A673 (cell line): ENCODE data around the gene TSC2.

ENCODE experiments used
- EZH2 ChIP-seq: fragments of 200-600 bp; sonication (generic); IDR thresholded peaks from 2 replicates; pipeline ENCODE4 v1.6.1; 2017; ENCODE audit warnings: borderline replicate concordance, low read depth, mild to moderate bottlenecking, mixed read lengths, antibody characterized with exemption, low read length; ENCODE audit not compliant: poor library complexity, severe bottlenecking
- TF ChIP-seq, protein P1 (sequence below): fragments of 300-800, 200-600 bp; sonication (generic); conservative IDR thresholded peaks from 2 replicates; pipeline ENCODE4 v1.5.1; 2017; ENCODE audit warnings: low read depth, mild to moderate bottlenecking, antibody characterized with exemption, low read length, moderate library complexity, mixed read lengths

DNA sequence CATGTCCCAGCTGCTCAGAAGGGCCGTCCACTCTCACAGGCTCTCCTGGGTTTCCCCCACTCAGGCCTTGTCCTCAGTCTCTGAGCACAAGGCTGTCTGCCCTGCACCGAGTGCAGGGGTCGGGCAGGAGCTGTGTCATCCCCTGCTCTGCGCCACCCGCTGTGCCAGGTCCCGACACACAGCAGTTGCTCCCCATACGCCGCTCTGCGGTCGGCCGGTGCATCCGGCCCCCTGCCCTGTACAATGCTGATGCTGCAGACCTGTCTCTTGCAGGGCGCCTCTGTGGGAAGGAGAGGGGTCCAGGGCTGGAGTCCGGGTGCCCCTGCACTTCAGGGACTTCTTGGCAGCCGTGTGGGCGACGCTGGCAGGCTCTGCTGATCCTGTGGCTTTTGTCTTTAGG, 6.1 kb downstream of the TSC2 start:
- TF ChIP-seq, protein P1, sequence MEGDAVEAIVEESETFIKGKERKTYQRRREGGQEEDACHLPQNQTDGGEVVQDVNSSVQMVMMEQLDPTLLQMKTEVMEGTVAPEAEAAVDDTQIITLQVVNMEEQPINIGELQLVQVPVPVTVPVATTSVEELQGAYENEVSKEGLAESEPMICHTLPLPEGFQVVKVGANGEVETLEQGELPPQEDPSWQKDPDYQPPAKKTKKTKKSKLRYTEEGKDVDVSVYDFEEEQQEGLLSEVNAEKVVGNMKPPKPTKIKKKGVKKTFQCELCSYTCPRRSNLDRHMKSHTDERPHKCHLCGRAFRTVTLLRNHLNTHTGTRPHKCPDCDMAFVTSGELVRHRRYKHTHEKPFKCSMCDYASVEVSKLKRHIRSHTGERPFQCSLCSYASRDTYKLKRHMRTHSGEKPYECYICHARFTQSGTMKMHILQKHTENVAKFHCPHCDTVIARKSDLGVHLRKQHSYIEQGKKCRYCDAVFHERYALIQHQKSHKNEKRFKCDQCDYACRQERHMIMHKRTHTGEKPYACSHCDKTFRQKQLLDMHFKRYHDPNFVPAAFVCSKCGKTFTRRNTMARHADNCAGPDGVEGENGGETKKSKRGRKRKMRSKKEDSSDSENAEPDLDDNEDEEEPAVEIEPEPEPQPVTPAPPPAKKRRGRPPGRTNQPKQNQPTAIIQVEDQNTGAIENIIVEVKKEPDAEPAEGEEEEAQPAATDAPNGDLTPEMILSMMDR: no peak
- no peak for TF ChIP-seq EZH2
